Esophagus squamous epithelium (tissue), 5 donors: ENCODE results near the gene ISCU. TPM values are rescaled to one million over a fixed set of nuclear protein-coding genes. Genes with fewer than 3 reads are reported as not detected.

ENCODE experiments used
- DNase-seq: peaks from one replicate; lab custom pipeline; 2025; lab: John Stamatoyannopoulos, UW
- H3K27ac ChIP-seq, 4 donors: fragments of 200-600 bp; sonication (generic); one replicate each; pipeline ENCODE4 v1.5.1; 2016 to 2019; ENCODE audit warnings: mild to moderate bottlenecking in 1 of 4
- H3K27me3 ChIP-seq, 4 donors: fragments of 200-600 bp; sonication (generic); 1 replicate in 3 of 4; 2 replicates in 1 of 4; pipeline versions ENCODE4 v1.5.1 to v1.6.0; 2017 to 2021; ENCODE audit warnings: antibody characterized with exemption in 1 of 4
- H3K36me3 ChIP-seq, 3 donors: fragments of 200-600 bp; sonication (generic); one replicate each; pipeline ENCODE4 v1.5.1; 2016 to 2019
- H3K4me1 ChIP-seq, 3 donors: fragments of 200-600 bp; sonication (generic); one replicate each; pipeline ENCODE4 v1.5.1; 2017 to 2019
- H3K4me3 ChIP-seq, 4 donors: fragments of 200-600 bp; sonication (generic); 1 replicate in 3 of 4; 2 replicates in 1 of 4; pipeline ENCODE4 v1.5.1; 2016 to 2019; ENCODE audit warnings: mild to moderate bottlenecking in 2 of 4, moderate library complexity in 1 of 4
- H3K9me3 ChIP-seq, 3 donors: fragments of 200-600 bp; sonication (generic); one replicate each; pipeline ENCODE4 v1.5.1; 2016 to 2019
- POLR2A ChIP-seq, 4 donors: fragments of 450-650 bp; IDR thresholded peaks; one replicate each; pipeline ENCODE4 v1.6.1; 2017; ENCODE audit warnings: antibody characterized with exemption in 4 of 4, mild to moderate bottlenecking in 4 of 4, moderate library complexity in 3 of 4
- WGBS, 2 donors: methylation state at CpG; one replicate each; pipeline ENCODE4 v1.1.5; 2018; 5-methylcytosine and 5-hydroxymethylcytosine counted together
- intact Hi-C: fragments of 100-400 bp; cut with DNase I; formaldehyde crosslinking; loops from one replicate; pipeline ENCODE4 v1.15.0; 2022
- total RNA-seq, 4 donors: library from RNA; depleted of rRNA; stranded (reverse); fragments of >200 nt; gene quantifications; one replicate each; pipeline ENCODE4 v1.1.0, GENCODE V29; 2016
- TF ChIP-seq, protein P1 (sequence below), 6 experiments: fragments of 450-650 bp in 4 of 6; fragments of 200-600 bp in 2 of 6; sonication (generic) in 2 of 6; IDR thresholded peaks; one replicate each; pipeline ENCODE4 v1.5.1; 2016 to 2019; ENCODE audit warnings: antibody characterized with exemption in 6 of 6, mild to moderate bottlenecking in 4 of 6, moderate library complexity in 4 of 6
- donor health status: DM: yes; HTN: yes; CAD: no.

The ISCU gene
- total RNA-seq, 4 donors from 2014 or later: 50.7 to 132 (median 85.3) TPM

DNA sequence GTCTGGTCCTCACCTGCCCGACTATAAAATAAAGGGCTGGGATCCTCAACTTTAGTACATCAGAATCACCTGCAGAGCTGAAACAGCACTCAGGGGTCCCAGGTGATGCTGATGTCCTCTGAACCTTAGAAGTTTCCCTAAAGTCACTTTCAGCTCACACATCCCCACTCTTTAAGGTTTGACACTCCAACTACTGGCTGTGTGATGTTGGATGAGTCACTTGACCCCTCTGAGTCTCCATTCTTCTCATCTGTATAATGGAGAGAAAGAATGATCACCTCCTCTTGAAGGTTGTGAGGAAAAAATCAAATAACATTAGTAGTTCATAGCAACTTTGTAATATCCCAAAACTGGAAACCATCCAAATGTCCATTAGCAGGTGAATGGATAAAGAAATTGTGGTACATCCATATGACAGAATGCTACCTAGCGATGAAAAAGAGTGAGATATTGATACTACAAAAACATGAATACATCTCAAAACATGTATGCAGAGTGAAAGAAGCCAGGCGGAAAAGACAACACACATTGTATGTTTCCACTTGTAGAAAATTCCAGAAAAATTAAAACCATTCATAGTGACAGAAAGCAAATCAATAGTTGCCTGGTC lies 22.2 kb downstream of the ISCU start:
- H3K4me3 ChIP-seq: no peak overlapping the region
- no peak overlapping the region for H3K27ac ChIP-seq
- 70 to 94% methylated on average over 3 of the region's 3 CpGs for WGBS, 2 donors
- TF ChIP-seq POLR2A (IDR thresholded peaks at IDR 0.05): no peak
- TF ChIP-seq, protein P1, sequence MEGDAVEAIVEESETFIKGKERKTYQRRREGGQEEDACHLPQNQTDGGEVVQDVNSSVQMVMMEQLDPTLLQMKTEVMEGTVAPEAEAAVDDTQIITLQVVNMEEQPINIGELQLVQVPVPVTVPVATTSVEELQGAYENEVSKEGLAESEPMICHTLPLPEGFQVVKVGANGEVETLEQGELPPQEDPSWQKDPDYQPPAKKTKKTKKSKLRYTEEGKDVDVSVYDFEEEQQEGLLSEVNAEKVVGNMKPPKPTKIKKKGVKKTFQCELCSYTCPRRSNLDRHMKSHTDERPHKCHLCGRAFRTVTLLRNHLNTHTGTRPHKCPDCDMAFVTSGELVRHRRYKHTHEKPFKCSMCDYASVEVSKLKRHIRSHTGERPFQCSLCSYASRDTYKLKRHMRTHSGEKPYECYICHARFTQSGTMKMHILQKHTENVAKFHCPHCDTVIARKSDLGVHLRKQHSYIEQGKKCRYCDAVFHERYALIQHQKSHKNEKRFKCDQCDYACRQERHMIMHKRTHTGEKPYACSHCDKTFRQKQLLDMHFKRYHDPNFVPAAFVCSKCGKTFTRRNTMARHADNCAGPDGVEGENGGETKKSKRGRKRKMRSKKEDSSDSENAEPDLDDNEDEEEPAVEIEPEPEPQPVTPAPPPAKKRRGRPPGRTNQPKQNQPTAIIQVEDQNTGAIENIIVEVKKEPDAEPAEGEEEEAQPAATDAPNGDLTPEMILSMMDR (IDR thresholded peaks at IDR 0.05): no peak
- no peak for DNase-seq
- H3K27me3 ChIP-seq: peaks cover 0 to 6% (median 0%) of the 10 kb centered on the region in 4 donors
- no peaks in the 10 kb centered on the region for H3K36me3 ChIP-seq
- no peaks in the 10 kb centered on the region for H3K9me3 ChIP-seq
- peaks cover 4 to 20% (median 5%) of the 10 kb centered on the region in 3 donors for H3K4me1 ChIP-seq
- intact Hi-C loops: no loop called here

- peaks cover 0 to 10% (median 0%) of the 10 kb centered on the region in 4 donors for H3K27me3 ChIP-seq
- no peaks in the 10 kb centered on the region for H3K9me3 ChIP-seq
- no peaks in the 10 kb centered on the region for H3K36me3 ChIP-seq
- H3K4me3 ChIP-seq: no peak overlapping the region
- H3K4me1 ChIP-seq: peaks cover 4 to 21% (median 5%) of the 10 kb centered on the region in 3 donors
- TF ChIP-seq, protein P1 (IDR thresholded peaks at IDR 0.05): no peak
- TF ChIP-seq POLR2A (IDR thresholded peaks at IDR 0.05): no peak
- no peak overlapping the region for H3K27ac ChIP-seq
- intact Hi-C loops: no loop called here
- WGBS, 2 donors: 52 to 54% methylated on average over 3 to 4 of the region's 4 CpGs
- no peak for DNase-seq
Observed at GRCh38 chr12:108585864-108586263, 23.5 kb downstream of the ISCU start.

GRCh38 chr12:108586306-108586705 lies 23.9 kb downstream of the ISCU start:
- peaks cover 0 to 10% (median 0%) of the 10 kb centered on the region in 4 donors for H3K27me3 ChIP-seq
- no peaks in the 10 kb centered on the region for H3K36me3 ChIP-seq
- no peak for TF ChIP-seq POLR2A (IDR thresholded peaks at IDR 0.05)
- TF ChIP-seq, protein P1 (IDR thresholded peaks at IDR 0.05): no peak
- H3K4me3 ChIP-seq: no peak overlapping the region
- WGBS, 2 donors: 87 to 90% methylated on average over 10 to 11 of the region's 11 CpGs
- peaks cover 4 to 17% (median 5%) of the 10 kb centered on the region in 3 donors for H3K4me1 ChIP-seq
- intact Hi-C loops: no loop called here
- DNase-seq: no peak
- H3K27ac ChIP-seq: no peak overlapping the region
- H3K9me3 ChIP-seq: no peaks in the 10 kb centered on the region

- no peak for TF ChIP-seq POLR2A (IDR thresholded peaks at IDR 0.05)
- TF ChIP-seq, protein P1 (IDR thresholded peaks at IDR 0.05): no peak
- H3K9me3 ChIP-seq: no peaks in the 10 kb centered on the region
- no peak overlapping the region for H3K4me3 ChIP-seq
- no peaks in the 10 kb centered on the region for H3K36me3 ChIP-seq
- no peak for DNase-seq
- intact Hi-C loops: no loop called here
- H3K4me1 ChIP-seq: peaks cover 4 to 14% (median 5%) of the 10 kb centered on the region in 3 donors
- H3K27ac ChIP-seq: no peak overlapping the region
- WGBS, 2 donors: 79 to 87% methylated on average over 2 to 4 of the region's 4 CpGs
- peaks cover 0 to 10% (median 0%) of the 10 kb centered on the region in 4 donors for H3K27me3 ChIP-seq
Observed at GRCh38 chr12:108587826-108588225, 25.4 kb downstream of the ISCU start.

- 24 to 43% methylated on average over 7 to 12 of the region's 15 CpGs for WGBS, 2 donors
- no peaks in the 10 kb centered on the region for H3K36me3 ChIP-seq
- TF ChIP-seq POLR2A (IDR thresholded peaks at IDR 0.05): no peak
- TF ChIP-seq, protein P1 (IDR thresholded peaks at IDR 0.05): no peak
- H3K4me1 ChIP-seq: peaks cover 4 to 14% (median 5%) of the 10 kb centered on the region in 3 donors
- no peak for DNase-seq
- H3K27me3 ChIP-seq: peaks cover 0 to 10% (median 0%) of the 10 kb centered on the region in 4 donors
- intact Hi-C loops: no loop called here
- H3K27ac ChIP-seq: no peak overlapping the region
- no peaks in the 10 kb centered on the region for H3K9me3 ChIP-seq
- no peak overlapping the region for H3K4me3 ChIP-seq
Observed at GRCh38 chr12:108589028-108589839, 26.8 kb downstream of the ISCU start.
